Panc1 (cell line): ENCODE data around the gene CLIC4.

Experiments
- POLR2AphosphoS5 ChIP-seq: IDR thresholded peaks from 2 replicates; pipeline ENCODE4 v1.6.1; 2012; ENCODE audit warnings: mild to moderate bottlenecking, low read depth, low read length, moderate library complexity
- REST ChIP-seq, 2 experiments: IDR thresholded peaks; 2 replicates each; pipeline ENCODE4 v1.6.1; 2011 to 2012; ENCODE audit warnings: low read depth in 2 of 2, control low read depth in 1 of 2, low read length in 1 of 2, mild to moderate bottlenecking in 1 of 2, moderate library complexity in 1 of 2; ENCODE audit not compliant: insufficient read depth in 1 of 2
- SIN3A ChIP-seq: IDR thresholded peaks from 2 replicates; pipeline ENCODE4 v1.6.1; 2012; ENCODE audit warnings: low read depth, mild to moderate bottlenecking, low read length, moderate library complexity, borderline replicate concordance; ENCODE audit not compliant: insufficient read depth
- TCF7L2 ChIP-seq: IDR thresholded peaks from 2 replicates; pipeline ENCODE4 v1.6.1; 2011; ENCODE audit warnings: mild to moderate bottlenecking, low read depth, low read length, inconsistent platforms
- TF ChIP-seq, protein P1 (sequence below): fragments of 450-650 bp; IDR thresholded peaks from 2 replicates; pipeline ENCODE4 v1.5.1; 2017; ENCODE audit warnings: mild to moderate bottlenecking

- TF ChIP-seq, protein P1, sequence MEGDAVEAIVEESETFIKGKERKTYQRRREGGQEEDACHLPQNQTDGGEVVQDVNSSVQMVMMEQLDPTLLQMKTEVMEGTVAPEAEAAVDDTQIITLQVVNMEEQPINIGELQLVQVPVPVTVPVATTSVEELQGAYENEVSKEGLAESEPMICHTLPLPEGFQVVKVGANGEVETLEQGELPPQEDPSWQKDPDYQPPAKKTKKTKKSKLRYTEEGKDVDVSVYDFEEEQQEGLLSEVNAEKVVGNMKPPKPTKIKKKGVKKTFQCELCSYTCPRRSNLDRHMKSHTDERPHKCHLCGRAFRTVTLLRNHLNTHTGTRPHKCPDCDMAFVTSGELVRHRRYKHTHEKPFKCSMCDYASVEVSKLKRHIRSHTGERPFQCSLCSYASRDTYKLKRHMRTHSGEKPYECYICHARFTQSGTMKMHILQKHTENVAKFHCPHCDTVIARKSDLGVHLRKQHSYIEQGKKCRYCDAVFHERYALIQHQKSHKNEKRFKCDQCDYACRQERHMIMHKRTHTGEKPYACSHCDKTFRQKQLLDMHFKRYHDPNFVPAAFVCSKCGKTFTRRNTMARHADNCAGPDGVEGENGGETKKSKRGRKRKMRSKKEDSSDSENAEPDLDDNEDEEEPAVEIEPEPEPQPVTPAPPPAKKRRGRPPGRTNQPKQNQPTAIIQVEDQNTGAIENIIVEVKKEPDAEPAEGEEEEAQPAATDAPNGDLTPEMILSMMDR = no peak
- TF ChIP-seq POLR2AphosphoS5 = no peak
- no peak for TF ChIP-seq REST (IDR thresholded peaks at IDR 0.05; ENCODE audit: insufficient read depth in 1 of 2, low read depth in 2 of 2, low read length in 1 of 2)
- TF ChIP-seq SIN3A = no peak
- no peak for TF ChIP-seq TCF7L2
These were observed 6.0 kb upstream of the CLIC4 start for GRCh38 chr1:24739241-24739640.
